ENCODE data around the gene TIGD3.

The TIGD3 gene

DNA sequence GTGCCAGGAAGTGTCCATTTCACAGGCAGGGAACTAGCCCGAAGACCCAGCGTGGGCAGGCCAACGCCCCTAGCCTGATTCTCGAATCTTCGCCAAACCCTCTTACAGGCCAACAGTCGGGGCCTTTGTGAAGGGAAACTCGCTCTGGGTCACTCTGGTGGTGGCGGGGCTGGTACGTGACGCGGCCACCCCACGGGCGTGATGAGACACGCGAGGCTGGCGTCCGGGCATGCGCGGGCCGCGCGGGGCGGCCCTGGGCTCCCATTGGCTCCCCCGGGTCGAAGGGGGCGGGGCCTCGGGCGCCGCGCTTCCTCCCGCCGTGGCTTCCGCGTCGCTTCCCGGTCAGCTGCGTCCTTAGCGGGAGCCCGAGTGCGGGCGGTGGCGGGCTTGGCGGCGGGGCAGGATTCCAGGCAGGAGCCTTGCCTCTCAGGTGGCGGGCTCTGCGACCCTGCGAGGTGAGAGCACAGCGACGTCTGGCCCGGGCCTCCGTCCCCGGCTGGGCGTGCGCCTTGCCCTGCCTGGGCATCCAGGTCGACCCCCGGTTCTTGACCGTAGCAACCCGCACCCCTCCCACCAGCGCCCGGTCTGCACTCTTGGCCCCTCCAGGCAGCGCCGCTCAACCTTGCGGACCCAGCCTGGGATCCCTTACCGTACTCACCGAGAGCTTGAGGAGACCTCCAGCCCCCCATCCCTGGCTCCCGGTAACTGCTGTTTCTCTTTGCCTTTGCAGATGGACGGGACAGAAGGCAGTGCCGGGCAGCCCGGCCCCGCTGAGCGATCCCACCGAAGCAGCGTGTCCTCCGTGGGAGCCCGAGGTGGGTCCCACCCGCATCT lies 32.0 kb downstream of the TIGD3 start, which contains the start of gene FRMD8:
Gene FRMD8, plus strand, starts transcription at position 331 of the 834 bp plus-strand sequence. Its CDS starts 400 bp downstream, at position 731.
- TF ChIP-seq, protein P1, sequence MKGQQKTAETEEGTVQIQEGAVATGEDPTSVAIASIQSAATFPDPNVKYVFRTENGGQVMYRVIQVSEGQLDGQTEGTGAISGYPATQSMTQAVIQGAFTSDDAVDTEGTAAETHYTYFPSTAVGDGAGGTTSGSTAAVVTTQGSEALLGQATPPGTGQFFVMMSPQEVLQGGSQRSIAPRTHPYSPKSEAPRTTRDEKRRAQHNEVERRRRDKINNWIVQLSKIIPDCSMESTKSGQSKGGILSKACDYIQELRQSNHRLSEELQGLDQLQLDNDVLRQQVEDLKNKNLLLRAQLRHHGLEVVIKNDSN (IDR thresholded peaks at IDR 0.05) = peak; percentile 65; the same call in 1 of the 2 replicates
- TF ChIP-seq, protein P2, sequence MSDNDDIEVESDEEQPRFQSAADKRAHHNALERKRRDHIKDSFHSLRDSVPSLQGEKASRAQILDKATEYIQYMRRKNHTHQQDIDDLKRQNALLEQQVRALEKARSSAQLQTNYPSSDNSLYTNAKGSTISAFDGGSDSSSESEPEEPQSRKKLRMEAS (IDR thresholded peaks at IDR 0.05) = peak; percentile 98
- no peak for TF ChIP-seq YY1 (IDR thresholded peaks at IDR 0.05; ENCODE audit: low read depth)

DNA sequence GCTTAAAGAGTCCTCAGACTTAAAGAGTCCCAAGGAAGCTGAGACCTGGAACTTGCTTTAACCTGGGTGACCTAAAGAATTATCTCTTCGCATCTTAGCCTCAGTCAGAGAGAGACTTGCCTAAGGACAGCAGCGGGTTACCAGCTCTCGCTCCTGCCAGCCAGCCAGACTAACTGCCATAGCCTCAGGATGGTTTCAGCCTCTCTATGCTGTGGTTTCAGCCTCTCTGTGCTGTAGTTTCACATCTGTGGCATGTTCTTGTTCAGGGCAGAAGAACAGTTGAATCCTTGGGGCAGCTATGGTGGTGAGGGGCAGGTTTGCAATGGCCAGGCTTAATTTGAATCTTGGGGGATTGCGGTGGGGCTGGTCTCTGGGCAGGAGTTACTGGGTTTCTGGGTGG lies 34.2 kb downstream of the TIGD3 start:
- no peak for TF ChIP-seq EGR1 (IDR thresholded peaks at IDR 0.05)
- TF ChIP-seq, protein P2 (IDR thresholded peaks at IDR 0.05) = no peak
- TF ChIP-seq, protein P1 (IDR thresholded peaks at IDR 0.05) = no peak
- TF ChIP-seq FOXM1 (IDR thresholded peaks at IDR 0.05; ENCODE audit: borderline replicate concordance, low read depth) = no peak
- TF ChIP-seq ZBTB7A (IDR thresholded peaks at IDR 0.05; ENCODE audit: low read depth) = no peak
- TF ChIP-seq CEBPB (IDR thresholded peaks at IDR 0.05) = no peak
- no peak for TF ChIP-seq NFIC (IDR thresholded peaks at IDR 0.05)
- TF ChIP-seq TAF1 (IDR thresholded peaks at IDR 0.05; ENCODE audit: low read depth) = no peak
- TF ChIP-seq TEAD4 (IDR thresholded peaks at IDR 0.05) = no peak
- no peak for TF ChIP-seq TCF12 (IDR thresholded peaks at IDR 0.05; ENCODE audit: low read depth)
- TF ChIP-seq EP300 (IDR thresholded peaks at IDR 0.05; ENCODE audit: borderline replicate concordance) = no peak
- TF ChIP-seq YY1 (IDR thresholded peaks at IDR 0.05; ENCODE audit: low read depth) = no peak
- TF ChIP-seq RAD21 (IDR thresholded peaks at IDR 0.05; ENCODE audit: low read depth) = no peak
- TF ChIP-seq, protein P3, sequence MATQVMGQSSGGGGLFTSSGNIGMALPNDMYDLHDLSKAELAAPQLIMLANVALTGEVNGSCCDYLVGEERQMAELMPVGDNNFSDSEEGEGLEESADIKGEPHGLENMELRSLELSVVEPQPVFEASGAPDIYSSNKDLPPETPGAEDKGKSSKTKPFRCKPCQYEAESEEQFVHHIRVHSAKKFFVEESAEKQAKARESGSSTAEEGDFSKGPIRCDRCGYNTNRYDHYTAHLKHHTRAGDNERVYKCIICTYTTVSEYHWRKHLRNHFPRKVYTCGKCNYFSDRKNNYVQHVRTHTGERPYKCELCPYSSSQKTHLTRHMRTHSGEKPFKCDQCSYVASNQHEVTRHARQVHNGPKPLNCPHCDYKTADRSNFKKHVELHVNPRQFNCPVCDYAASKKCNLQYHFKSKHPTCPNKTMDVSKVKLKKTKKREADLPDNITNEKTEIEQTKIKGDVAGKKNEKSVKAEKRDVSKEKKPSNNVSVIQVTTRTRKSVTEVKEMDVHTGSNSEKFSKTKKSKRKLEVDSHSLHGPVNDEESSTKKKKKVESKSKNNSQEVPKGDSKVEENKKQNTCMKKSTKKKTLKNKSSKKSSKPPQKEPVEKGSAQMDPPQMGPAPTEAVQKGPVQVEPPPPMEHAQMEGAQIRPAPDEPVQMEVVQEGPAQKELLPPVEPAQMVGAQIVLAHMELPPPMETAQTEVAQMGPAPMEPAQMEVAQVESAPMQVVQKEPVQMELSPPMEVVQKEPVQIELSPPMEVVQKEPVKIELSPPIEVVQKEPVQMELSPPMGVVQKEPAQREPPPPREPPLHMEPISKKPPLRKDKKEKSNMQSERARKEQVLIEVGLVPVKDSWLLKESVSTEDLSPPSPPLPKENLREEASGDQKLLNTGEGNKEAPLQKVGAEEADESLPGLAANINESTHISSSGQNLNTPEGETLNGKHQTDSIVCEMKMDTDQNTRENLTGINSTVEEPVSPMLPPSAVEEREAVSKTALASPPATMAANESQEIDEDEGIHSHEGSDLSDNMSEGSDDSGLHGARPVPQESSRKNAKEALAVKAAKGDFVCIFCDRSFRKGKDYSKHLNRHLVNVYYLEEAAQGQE (IDR thresholded peaks at IDR 0.05; ENCODE audit: low read depth) = no peak
- TF ChIP-seq CREB1 (IDR thresholded peaks at IDR 0.05; ENCODE audit: low read depth) = no peak

DNA sequence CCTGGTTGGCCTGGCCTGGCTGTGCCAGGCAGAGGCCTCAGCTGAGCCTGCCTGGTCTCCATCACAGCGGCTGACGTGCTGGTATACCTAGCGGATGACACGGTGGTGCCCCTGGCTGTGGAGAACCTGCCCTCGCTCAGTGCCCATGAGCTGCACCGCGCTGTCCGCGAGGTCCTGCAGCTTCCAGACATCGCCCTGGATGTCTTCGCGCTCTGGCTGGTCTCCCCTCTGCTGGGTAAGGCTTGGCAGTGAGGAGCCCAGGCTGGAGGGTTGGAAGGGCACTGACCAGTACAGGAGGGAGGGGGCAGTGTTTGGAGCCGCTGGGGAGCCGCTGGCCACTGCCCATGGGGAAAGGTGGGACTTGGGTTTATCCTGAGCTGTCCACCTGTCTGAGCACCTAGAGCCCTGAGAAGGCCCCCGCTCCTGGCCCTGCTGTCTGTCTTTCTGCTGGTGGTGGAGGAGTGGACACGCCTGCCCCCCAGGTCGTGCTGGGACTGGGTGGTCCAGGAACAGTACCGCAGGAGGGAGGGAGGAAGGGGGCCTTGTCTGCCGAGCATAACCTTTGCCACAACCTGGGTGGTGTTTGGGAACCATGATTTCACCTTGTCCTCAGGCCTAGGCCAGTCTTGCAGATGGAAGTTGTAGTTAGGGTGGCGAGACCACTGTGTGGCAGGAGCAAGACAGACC lies 34.9 kb downstream of the TIGD3 start:
- TF ChIP-seq TEAD4 (IDR thresholded peaks at IDR 0.05) (no peak), TAF1 (IDR thresholded peaks at IDR 0.05; ENCODE audit: low read depth) (no peak), NFIC (IDR thresholded peaks at IDR 0.05) (no peak), CEBPB (IDR thresholded peaks at IDR 0.05) (no peak), EGR1 (IDR thresholded peaks at IDR 0.05) (no peak), TCF12 (IDR thresholded peaks at IDR 0.05; ENCODE audit: low read depth) (no peak), EP300 (IDR thresholded peaks at IDR 0.05; ENCODE audit: borderline replicate concordance) (no peak), ZBTB7A (IDR thresholded peaks at IDR 0.05; ENCODE audit: low read depth) (no peak), RAD21 (IDR thresholded peaks at IDR 0.05; ENCODE audit: low read depth) (no peak), FOXM1 (IDR thresholded peaks at IDR 0.05; ENCODE audit: borderline replicate concordance, low read depth) (no peak), YY1 (IDR thresholded peaks at IDR 0.05; ENCODE audit: low read depth) (no peak), CREB1 (IDR thresholded peaks at IDR 0.05; ENCODE audit: low read depth) (no peak)
- TF ChIP-seq, protein P2 (IDR thresholded peaks at IDR 0.05) = no peak
- TF ChIP-seq, protein P1 (IDR thresholded peaks at IDR 0.05) = no peak
- TF ChIP-seq, protein P3 (IDR thresholded peaks at IDR 0.05; ENCODE audit: low read depth) = no peak

DNA sequence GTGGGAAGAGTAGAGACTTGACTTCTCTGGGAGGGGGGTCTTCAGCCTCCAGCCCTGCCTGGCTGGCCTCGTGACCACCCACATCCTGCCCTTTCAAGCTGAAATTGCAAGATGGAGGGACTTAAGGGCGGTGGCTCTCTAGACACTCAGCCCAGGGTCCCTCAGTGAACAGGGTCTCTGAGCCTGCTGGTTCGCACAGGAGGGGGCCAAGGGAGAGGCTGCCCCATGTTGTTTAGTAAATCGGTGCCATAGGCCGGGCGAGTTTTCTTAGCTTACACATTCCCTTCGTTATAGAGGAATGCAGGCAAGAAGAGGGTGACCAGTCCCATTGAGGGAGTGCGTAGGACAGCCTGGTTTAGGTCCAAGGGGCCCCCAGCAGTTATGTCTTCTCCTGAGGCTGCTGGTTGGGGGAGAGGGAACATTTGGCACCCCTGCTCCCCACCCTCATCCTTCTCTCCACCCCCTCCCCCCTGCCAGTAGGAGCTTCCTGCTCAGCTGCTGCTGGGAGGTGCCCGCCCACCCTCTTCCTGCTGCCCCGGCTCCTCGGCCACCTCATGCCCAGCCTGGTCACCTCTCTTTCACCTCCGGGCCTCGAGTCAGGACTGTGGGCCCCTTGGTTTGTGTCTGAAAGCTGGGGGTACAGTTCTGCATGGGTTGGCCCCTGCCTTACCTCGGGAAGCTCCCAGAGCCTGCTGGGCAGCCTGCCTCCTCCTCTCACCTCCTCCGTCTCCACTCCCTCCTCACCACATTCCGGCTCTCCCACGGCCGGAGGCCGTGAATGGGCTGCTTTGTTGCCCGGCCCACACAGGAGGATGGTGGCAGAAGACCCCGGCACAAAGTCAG lies 35.8 kb downstream of the TIGD3 start:
- TF ChIP-seq TCF12 (IDR thresholded peaks at IDR 0.05; ENCODE audit: low read depth) (no peak), RAD21 (IDR thresholded peaks at IDR 0.05; ENCODE audit: low read depth) (no peak), NFIC (IDR thresholded peaks at IDR 0.05) (no peak), EP300 (IDR thresholded peaks at IDR 0.05; ENCODE audit: borderline replicate concordance) (no peak), ZBTB7A (IDR thresholded peaks at IDR 0.05; ENCODE audit: low read depth) (no peak; the same call in 1 of the 2 replicates), CREB1 (IDR thresholded peaks at IDR 0.05; ENCODE audit: low read depth) (no peak), FOXM1 (IDR thresholded peaks at IDR 0.05; ENCODE audit: borderline replicate concordance, low read depth) (no peak), CEBPB (IDR thresholded peaks at IDR 0.05) (no peak), TEAD4 (IDR thresholded peaks at IDR 0.05) (no peak), TAF1 (IDR thresholded peaks at IDR 0.05; ENCODE audit: low read depth) (no peak), YY1 (IDR thresholded peaks at IDR 0.05; ENCODE audit: low read depth) (no peak)
- TF ChIP-seq, protein P1 (IDR thresholded peaks at IDR 0.05) = no peak
- TF ChIP-seq, protein P2 (IDR thresholded peaks at IDR 0.05) = no peak
- TF ChIP-seq, protein P3 (IDR thresholded peaks at IDR 0.05; ENCODE audit: low read depth) = no peak
